Ishikawa (cell line): ENCODE measurements around the gene SAMD5.

Experiments used
- CEBPB ChIP-seq: IDR thresholded peaks from 2 replicates; pipeline ENCODE4 v1.6.1; 2012
- CREB1 ChIP-seq: IDR thresholded peaks from 2 replicates; pipeline ENCODE4 v1.6.1; 2012; ENCODE audit warnings: low read depth
- EGR1 ChIP-seq: IDR thresholded peaks from 2 replicates; pipeline ENCODE4 v1.6.1; 2012
- EP300 ChIP-seq: IDR thresholded peaks from 2 replicates; pipeline ENCODE4 v1.6.1; 2012; ENCODE audit warnings: borderline replicate concordance
- FOXM1 ChIP-seq: IDR thresholded peaks from 2 replicates; pipeline ENCODE4 v1.6.1; 2012; ENCODE audit warnings: low read depth, borderline replicate concordance
- MAX ChIP-seq: IDR thresholded peaks from 2 replicates; pipeline ENCODE4 v1.6.1; 2012
- NFIC ChIP-seq: IDR thresholded peaks from 2 replicates; pipeline ENCODE4 v1.6.1; 2012
- RAD21 ChIP-seq: IDR thresholded peaks from 2 replicates; pipeline ENCODE4 v1.6.1; 2012; ENCODE audit warnings: low read depth
- REST ChIP-seq: IDR thresholded peaks from 2 replicates; pipeline ENCODE4 v1.6.1; 2012; ENCODE audit warnings: low read depth, mild to moderate bottlenecking
- TEAD4 ChIP-seq: IDR thresholded peaks from 2 replicates; pipeline ENCODE4 v1.6.1; 2012
- YY1 ChIP-seq: IDR thresholded peaks from 2 replicates; pipeline ENCODE4 v1.6.1; 2012; ENCODE audit warnings: low read depth
- ZBTB7A ChIP-seq: IDR thresholded peaks from 2 replicates; pipeline ENCODE4 v1.6.1; 2012; ENCODE audit warnings: low read depth

- no peak for TF ChIP-seq EP300
- TF ChIP-seq REST = no peak
- no peak for TF ChIP-seq ZBTB7A
- no peak for TF ChIP-seq EGR1
- TF ChIP-seq YY1 = no peak
- no peak for TF ChIP-seq FOXM1
- TF ChIP-seq TEAD4 = no peak
- no peak for TF ChIP-seq RAD21
- TF ChIP-seq CREB1 = no peak
- no peak for TF ChIP-seq MAX
- no peak for TF ChIP-seq NFIC
- no peak for TF ChIP-seq CEBPB
Measured at GRCh38 chr6:147467886-147468285, 40.6 kb upstream of the SAMD5 start.
